ENCODE results near the gene UMAD1. TPM values are rescaled to one million over a fixed set of nuclear protein-coding genes. Genes with fewer than 3 reads are reported as not detected.
"Not testable (repeated sequence)": the region's sequence is repeated elsewhere in the genome, so short reads cannot be mapped to it uniquely, and the experiment has no call there.

Gene UMAD1
- total RNA-seq, 2 experiments from 2014 or later = 14.4 to 18.4 TPM

DNA sequence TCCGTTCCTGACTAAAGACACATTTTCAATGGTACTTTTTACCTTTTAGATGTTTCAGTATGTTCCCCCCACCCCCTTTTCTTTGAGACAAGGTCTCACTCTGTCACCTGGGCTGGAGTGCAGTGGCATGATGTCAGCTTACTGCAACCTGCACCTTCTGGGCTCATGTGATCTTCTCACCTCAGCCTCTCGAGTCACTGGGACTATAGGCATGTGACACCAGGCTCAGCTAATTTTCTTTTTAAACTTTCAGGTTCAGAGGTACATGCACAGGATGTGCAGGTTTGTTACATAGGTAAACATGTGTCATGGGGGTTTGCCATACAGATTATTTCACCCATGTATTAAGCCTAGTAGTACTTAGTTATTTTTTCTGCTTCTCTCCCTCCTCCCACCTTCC is 177.2 kb downstream of the UMAD1 start:
- Mint-ChIP-seq H3K4me1 (peaks cover 32% of the 10 kb centered on the region), H3K36me3 (peaks cover 20% of the 10 kb centered on the region), H3K27ac (peak overlapping the region; percentile 32), H3K27me3 (no peaks in the 10 kb centered on the region), H3K4me3 (no peak overlapping the region), H3K9me3 (peaks cover 1% of the 10 kb centered on the region)
- DNase-seq (no peak), ATAC-seq (ENCODE audit: low read depth) (no peak)
- POLR2A ChIA-PET = no interaction called here

DNA sequence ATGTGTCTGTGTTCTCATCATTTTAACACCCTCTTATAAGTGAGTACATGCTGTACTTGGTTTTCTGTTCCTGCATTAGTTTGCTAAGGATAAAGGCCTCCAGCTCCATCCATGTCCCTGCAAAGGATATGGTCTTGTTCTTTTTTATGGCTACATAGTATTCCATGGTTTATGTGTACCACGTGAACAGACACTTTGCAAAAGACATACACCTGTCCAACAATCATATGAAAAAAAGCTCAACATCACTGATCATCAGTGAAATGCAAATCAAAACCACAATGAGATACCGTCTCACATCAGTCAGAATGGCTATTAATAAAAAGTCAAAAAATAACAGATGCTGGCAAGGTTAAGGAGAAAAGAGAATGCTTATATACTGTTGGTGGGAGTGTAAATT is 177.6 kb downstream of the UMAD1 start:
- DNase-seq; H3K4me3 Mint-ChIP-seq; H3K9me3 Mint-ChIP-seq; ATAC-seq (ENCODE audit: low read depth); POLR2A ChIA-PET; H3K27me3 Mint-ChIP-seq: not testable (repeated sequence)
- H3K4me1 Mint-ChIP-seq = peaks cover 32% of the 10 kb centered on the region
- peaks cover 20% of the 10 kb centered on the region for H3K36me3 Mint-ChIP-seq
- H3K27ac Mint-ChIP-seq = peak overlapping the region; percentile 32

DNA sequence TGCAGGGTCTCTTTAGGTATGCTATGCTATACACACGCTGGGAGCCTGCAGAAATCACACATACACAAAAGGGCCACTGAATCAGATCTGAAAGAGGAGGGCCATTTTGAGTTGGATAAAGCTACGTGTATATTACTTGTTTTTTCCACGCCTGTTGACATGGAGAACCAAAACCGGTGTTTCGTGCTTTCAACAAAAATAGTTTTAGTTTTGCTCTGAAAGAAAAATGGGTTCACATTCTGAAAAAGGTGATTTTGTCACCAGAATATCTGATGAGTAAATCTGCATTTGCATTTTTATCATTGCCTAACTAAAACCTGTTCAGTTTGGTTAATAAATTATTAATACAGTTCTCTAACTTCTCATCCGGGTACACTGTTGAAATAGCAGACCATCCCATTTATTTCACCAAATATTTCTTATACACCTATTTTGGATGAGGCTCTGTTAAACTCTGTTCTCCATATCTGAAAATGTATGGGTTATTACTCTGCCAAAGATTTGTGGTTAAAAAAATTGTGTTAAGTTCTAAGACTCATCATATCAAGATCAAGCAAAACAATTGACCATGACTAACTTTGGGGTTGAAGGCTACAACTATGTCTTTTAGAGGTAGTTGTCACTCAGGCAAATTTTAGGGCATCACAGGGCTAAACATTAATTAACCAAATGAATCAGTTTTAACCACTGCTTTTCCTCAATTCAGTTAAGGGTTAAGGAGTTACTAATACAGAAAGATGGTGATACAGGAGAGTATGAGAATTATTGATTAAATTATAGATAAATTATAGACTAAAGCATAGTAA is 179.1 kb downstream of the UMAD1 start:
- no peak for ATAC-seq (ENCODE audit: low read depth)
- peaks cover 23% of the 10 kb centered on the region for H3K36me3 Mint-ChIP-seq
- H3K27ac Mint-ChIP-seq = no peak overlapping the region
- DNase-seq = no peak
- H3K4me1 Mint-ChIP-seq = peaks cover 32% of the 10 kb centered on the region
- peaks cover 1% of the 10 kb centered on the region for H3K9me3 Mint-ChIP-seq
- no peaks in the 10 kb centered on the region for H3K27me3 Mint-ChIP-seq
- POLR2A ChIA-PET = no interaction called here
- no peak overlapping the region for H3K4me3 Mint-ChIP-seq

DNA sequence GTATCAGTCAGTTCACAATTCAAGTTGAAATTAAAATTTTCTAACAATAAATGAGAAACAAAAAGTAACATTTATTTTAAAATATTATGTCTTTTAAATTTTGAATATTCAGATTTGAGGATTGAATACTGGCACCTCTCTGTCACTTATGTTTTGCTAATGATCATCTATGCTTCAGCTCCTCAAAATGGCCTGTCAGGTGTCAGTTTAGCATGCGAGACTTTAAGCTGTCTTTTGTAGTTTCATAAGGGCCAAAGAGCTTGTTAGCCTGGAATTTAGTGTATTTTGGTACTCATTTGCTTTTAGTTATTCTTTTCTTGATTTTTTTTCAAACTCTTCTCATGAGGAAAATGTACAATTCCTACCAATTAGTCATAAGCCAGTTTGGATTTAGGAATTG is 179.9 kb downstream of the UMAD1 start:
- Mint-ChIP-seq H3K27ac (no peak overlapping the region), H3K9me3 (peaks cover 2% of the 10 kb centered on the region), H3K4me1 (peaks cover 26% of the 10 kb centered on the region), H3K4me3 (no peak overlapping the region), H3K36me3 (peaks cover 22% of the 10 kb centered on the region), H3K27me3 (no peaks in the 10 kb centered on the region)
- DNase-seq (no peak), ATAC-seq (ENCODE audit: low read depth) (no peak)
- POLR2A ChIA-PET = interaction anchor here (0.7 kb wide), 1 partner anchor 11 kb away, joined by 3 read pairs; no protein-coding TSS in a partner anchor

DNA sequence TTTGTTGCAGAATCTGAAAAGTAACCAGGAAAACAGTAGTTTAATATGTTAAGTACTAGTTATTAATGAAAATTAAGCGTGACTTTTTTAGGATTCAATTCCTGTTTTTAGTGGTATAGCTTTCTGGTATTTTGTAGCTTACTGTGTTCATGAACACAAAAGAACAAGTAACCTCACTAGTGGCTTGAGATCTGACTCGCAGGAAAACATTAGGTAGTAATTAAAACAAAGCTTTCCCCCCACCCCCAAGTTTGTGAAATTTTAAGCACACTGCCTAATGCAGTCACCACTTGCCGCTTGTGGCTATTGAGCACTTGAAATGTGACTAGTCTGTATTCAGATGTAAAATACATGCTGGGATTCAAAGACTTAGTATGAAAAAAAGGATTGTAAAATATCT is 180.4 kb downstream of the UMAD1 start:
- Mint-ChIP-seq H3K27ac (no peak overlapping the region), H3K36me3 (peaks cover 18% of the 10 kb centered on the region), H3K27me3 (no peaks in the 10 kb centered on the region), H3K9me3 (peaks cover 2% of the 10 kb centered on the region), H3K4me1 (peaks cover 20% of the 10 kb centered on the region), H3K4me3 (no peak overlapping the region)
- POLR2A ChIA-PET = no interaction called here
- no peak for ATAC-seq (ENCODE audit: low read depth)
- no peak for DNase-seq

DNA sequence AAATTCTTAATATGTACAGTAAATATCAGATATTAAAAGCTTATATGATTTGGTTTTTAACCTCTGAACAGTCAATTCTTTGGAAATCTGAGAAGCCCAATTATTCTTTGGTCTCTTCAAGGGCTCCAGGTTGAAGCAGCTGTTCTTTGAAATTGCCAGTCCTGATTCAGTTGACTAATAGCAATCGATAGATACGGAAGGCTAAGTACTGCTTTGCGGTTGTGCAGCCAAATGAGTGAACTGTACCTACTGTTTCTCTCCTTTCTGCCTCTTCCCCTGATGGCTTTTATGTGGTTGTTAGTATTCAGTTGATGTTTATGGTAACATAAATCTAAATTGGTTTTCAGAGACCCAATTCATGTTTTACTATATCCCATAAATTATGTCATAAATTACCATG is 181.0 kb downstream of the UMAD1 start:
- peaks cover 15% of the 10 kb centered on the region for H3K4me1 Mint-ChIP-seq
- DNase-seq = no peak
- H3K27me3 Mint-ChIP-seq = no peaks in the 10 kb centered on the region
- H3K4me3 Mint-ChIP-seq = no peak overlapping the region
- POLR2A ChIA-PET = no interaction called here
- ATAC-seq (ENCODE audit: low read depth) = no peak
- no peak overlapping the region for H3K27ac Mint-ChIP-seq
- peaks cover 19% of the 10 kb centered on the region for H3K36me3 Mint-ChIP-seq
- H3K9me3 Mint-ChIP-seq = peaks cover 2% of the 10 kb centered on the region

DNA sequence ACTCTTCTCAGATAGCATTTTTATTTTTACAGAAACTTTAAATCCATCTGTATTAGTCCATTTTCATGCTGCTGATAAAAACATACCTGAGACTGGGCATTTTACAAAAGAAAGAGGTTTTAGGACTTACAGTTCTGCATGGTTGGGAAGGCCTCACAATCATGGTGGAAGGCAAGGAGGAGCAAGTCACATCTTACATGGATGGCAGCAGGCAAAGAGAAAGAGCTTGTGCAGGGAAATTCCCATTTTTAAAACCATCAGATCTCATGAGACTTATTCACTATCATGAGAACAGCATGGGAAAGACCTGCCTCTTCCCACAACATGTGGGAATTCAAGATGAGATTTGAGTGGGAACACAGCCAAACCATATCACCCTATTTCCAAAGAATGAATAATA is 184.7 kb downstream of the UMAD1 start:
- H3K4me3 Mint-ChIP-seq; H3K27me3 Mint-ChIP-seq; ATAC-seq (ENCODE audit: low read depth); H3K9me3 Mint-ChIP-seq; POLR2A ChIA-PET; DNase-seq; H3K4me1 Mint-ChIP-seq; H3K27ac Mint-ChIP-seq: not testable (repeated sequence)
- H3K36me3 Mint-ChIP-seq = peaks cover 18% of the 10 kb centered on the region

DNA sequence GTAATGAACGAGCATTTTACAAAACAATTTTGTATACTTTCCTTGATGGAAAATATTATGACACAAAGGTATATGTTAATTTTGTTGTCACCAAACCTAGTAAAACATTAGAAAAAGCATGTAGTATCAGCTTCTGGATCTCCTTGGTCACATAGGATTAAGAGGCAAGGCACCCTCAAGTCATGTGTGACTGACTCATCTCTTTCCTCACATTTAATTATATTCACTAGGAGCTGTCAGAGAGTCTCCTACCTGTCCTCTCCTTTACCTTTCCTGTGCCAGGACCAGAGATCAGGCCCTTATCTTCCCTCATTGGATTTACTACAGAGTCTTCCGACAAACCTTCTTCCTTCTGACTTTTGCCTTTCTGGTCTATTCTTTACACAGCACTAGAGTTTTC is 189.1 kb downstream of the UMAD1 start:
- no peak overlapping the region for H3K4me3 Mint-ChIP-seq
- H3K27ac Mint-ChIP-seq = no peak overlapping the region
- peaks cover 5% of the 10 kb centered on the region for H3K9me3 Mint-ChIP-seq
- ATAC-seq (ENCODE audit: low read depth) (no peak), DNase-seq (no peak)
- peaks cover 18% of the 10 kb centered on the region for H3K36me3 Mint-ChIP-seq
- H3K4me1 Mint-ChIP-seq = peaks cover under 1% of the 10 kb centered on the region
- no peaks in the 10 kb centered on the region for H3K27me3 Mint-ChIP-seq
- POLR2A ChIA-PET = no interaction called here

DNA sequence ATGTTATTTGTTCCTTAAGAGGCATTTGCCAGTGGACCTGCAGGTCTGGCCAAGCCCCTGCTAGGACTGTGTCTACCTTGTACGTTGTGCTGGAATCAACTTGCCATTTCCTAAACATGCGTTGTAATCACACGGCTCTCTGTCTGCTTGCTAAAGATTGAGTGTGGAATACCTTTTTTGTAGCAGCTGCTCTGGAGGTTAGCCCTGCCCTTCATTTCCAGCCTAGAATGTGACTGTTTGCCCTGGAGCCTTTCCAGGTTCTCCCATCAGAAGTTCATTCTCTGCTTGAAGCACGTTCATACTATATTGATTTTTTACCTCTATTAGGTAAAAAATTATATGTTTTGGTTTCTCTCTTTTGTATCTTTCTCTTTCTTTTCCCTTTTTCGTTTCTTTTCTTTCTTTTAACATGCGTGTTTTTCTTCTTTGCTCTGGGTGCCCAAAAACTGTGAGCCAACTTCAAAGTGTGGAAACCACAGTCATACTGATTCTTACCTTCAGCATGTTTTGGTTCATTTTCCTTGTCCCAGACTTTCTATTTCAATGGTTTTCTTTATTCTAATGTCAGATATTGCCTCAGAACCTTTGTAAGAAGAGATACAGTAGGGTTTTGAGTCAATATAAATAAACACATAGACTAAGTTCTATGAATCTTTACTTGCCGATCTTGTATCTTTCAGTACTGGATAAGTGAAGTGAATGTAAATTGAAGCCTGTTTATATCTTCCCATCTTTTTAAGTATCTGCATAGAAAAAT is 189.7 kb downstream of the UMAD1 start:
- peaks cover 12% of the 10 kb centered on the region for H3K36me3 Mint-ChIP-seq
- H3K27me3 Mint-ChIP-seq = no peaks in the 10 kb centered on the region
- H3K4me1 Mint-ChIP-seq = peaks cover 1% of the 10 kb centered on the region
- H3K27ac Mint-ChIP-seq = no peak overlapping the region
- no peak overlapping the region for H3K4me3 Mint-ChIP-seq
- H3K9me3 Mint-ChIP-seq = peaks cover 3% of the 10 kb centered on the region
- ATAC-seq (ENCODE audit: low read depth) = no peak
- POLR2A ChIA-PET = no interaction called here
- DNase-seq = no peak

DNA sequence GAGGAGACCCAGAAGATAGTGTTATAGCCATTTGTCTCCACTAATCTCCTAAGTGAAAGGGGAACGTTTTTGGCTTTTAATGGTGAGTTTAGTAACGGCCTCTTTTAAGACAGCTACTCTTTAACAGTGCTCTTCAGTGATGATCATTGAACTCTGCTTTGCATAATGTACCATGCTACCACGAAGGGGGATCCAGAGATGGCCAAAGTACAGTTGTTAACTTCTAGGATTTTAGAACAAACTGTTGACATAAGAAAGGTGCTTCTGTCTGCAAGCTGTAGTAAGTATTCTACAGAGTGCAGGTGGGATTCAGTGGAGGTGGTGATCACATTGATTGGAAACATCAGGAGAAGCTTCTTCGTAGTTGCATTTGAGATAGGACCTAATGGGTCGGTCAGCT is 192.0 kb downstream of the UMAD1 start:
- POLR2A ChIA-PET = no interaction called here
- DNase-seq (no peak), ATAC-seq (ENCODE audit: low read depth) (no peak)
- Mint-ChIP-seq H3K4me3 (no peak overlapping the region), H3K27me3 (no peaks in the 10 kb centered on the region), H3K27ac (no peak overlapping the region), H3K36me3 (peaks cover 9% of the 10 kb centered on the region), H3K9me3 (peaks cover 1% of the 10 kb centered on the region), H3K4me1 (peaks cover 1% of the 10 kb centered on the region)

DNA sequence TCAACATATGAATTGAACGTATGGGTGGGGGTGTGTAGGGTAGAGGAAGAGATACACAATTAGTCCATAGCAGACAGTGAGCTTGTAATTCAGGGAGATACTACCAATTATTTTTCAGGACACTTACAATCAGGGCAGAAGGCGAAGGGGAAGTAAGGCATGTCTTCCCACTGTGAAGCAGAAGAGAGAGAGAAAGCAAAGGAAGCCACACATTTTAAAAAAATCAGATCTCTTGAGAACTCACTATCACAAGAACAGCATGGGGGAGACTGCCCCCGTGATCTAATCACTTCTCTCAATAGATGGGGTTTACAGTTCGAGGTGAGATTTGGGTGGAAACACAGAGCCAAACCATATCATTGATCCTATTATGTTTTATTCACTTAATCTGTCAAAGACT is 194.2 kb downstream of the UMAD1 start:
- peaks cover 2% of the 10 kb centered on the region for H3K9me3 Mint-ChIP-seq
- H3K4me3 Mint-ChIP-seq = no peak overlapping the region
- H3K36me3 Mint-ChIP-seq = peaks cover 8% of the 10 kb centered on the region
- H3K27me3 Mint-ChIP-seq = no peaks in the 10 kb centered on the region
- ATAC-seq (ENCODE audit: low read depth) (no peak), DNase-seq (no peak)
- no peak overlapping the region for H3K27ac Mint-ChIP-seq
- POLR2A ChIA-PET = no interaction called here
- peaks cover 1% of the 10 kb centered on the region for H3K4me1 Mint-ChIP-seq

DNA sequence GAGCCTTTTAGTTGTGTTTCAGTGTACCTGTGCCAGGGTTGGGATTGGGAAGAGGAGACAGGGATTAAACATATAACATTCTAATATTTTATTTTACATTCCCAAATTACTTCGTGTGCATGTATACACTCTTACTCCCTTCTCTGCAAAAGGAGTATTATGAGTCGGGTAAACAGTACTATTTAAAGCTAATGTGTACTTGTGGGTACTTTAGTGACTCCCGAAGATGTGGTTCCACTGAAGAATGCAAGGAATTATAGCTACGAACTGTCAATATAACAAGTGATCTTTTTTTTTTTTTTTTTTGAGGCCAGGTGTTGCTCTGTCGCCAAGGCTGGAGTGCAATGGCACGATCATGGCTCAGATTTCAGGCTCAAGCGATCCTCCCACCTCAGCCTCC is 200.5 kb downstream of the UMAD1 start:
- H3K4me3 Mint-ChIP-seq = no peak overlapping the region
- POLR2A ChIA-PET = no interaction called here
- H3K27me3 Mint-ChIP-seq = no peaks in the 10 kb centered on the region
- DNase-seq (no peak), ATAC-seq (ENCODE audit: low read depth) (no peak)
- no peak overlapping the region for H3K27ac Mint-ChIP-seq
- peaks cover 2% of the 10 kb centered on the region for H3K9me3 Mint-ChIP-seq
- H3K36me3 Mint-ChIP-seq = no peaks in the 10 kb centered on the region
- H3K4me1 Mint-ChIP-seq = no peaks in the 10 kb centered on the region

DNA sequence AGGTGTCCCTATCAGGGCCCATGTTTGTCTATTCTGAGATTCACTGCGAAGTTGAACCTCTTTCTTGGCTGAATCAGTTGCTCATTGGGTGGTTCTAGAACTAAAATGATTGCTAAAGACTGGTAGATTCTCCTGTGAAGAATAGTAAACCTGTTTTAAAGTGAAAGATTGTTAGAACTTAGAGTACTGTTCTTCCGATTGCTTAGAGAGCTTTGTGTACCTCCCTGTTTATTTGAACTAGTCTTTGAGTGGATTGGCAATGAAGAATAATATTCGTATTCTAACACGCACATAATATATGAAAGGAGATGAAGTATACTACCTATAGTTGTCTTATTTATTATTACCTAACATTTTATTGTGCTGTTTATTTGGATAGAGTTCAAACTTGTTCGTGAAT is 202.7 kb downstream of the UMAD1 start:
- H3K9me3 Mint-ChIP-seq = peaks cover 4% of the 10 kb centered on the region
- no peak overlapping the region for H3K27ac Mint-ChIP-seq
- H3K36me3 Mint-ChIP-seq = peaks cover 4% of the 10 kb centered on the region
- H3K4me1 Mint-ChIP-seq = peaks cover 6% of the 10 kb centered on the region
- no peak for DNase-seq
- no peak for ATAC-seq (ENCODE audit: low read depth)
- no peaks in the 10 kb centered on the region for H3K27me3 Mint-ChIP-seq
- POLR2A ChIA-PET = no interaction called here
- no peak overlapping the region for H3K4me3 Mint-ChIP-seq

DNA sequence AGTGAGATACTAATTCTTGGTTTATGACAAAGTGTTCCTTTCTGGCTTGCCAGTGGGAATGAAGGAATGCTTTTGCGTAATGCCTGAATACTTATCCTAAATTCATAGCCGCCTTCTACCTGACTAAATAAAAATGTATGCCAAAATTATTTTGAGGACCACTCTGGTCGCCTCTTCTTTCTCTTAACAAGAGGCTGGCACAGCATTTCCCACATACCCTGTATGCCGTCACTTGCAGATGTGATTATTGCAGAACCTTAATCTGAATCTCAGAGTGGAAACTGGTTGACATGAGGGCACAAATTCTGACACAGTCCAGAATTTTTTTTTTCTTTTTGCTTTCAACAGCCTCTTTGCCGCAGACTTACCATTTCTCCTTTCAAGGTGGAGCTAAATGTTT is 203.4 kb downstream of the UMAD1 start:
- no peaks in the 10 kb centered on the region for H3K27me3 Mint-ChIP-seq
- POLR2A ChIA-PET = no interaction called here
- no peak overlapping the region for H3K4me3 Mint-ChIP-seq
- H3K36me3 Mint-ChIP-seq = peaks cover 6% of the 10 kb centered on the region
- DNase-seq (no peak), ATAC-seq (ENCODE audit: low read depth) (no peak)
- peaks cover 10% of the 10 kb centered on the region for H3K4me1 Mint-ChIP-seq
- H3K27ac Mint-ChIP-seq = no peak overlapping the region
- peaks cover 4% of the 10 kb centered on the region for H3K9me3 Mint-ChIP-seq
